GM19397 (cell line): ENCODE data around the gene ADA.
"Not testable (repeated sequence)": the region's sequence is repeated elsewhere in the genome, so short reads cannot be mapped to it uniquely, and the experiment has no call there.

Source experiments
- ATAC-seq: cut with Tn5 transposase; IDR thresholded peaks from one replicate; pipeline ENCODE4 v1.9.1; 2021; ENCODE audit warnings: mild to moderate bottlenecking, moderate library complexity; ENCODE audit not compliant: unreplicated experiment

Gene ADA

GRCh38 chr20:44678990-44679611, 27.6 kb upstream of the ADA start:
- ATAC-seq, result no peak

- no peak for ATAC-seq
Measured at GRCh38 chr20:44678242-44678641, 26.7 kb upstream of the ADA start.

GRCh38 chr20:44672318-44672902, 20.9 kb upstream of the ADA start:
- not testable (repeated sequence) for ATAC-seq

- not testable (repeated sequence) for ATAC-seq
Measured at GRCh38 chr20:44671541-44671940, 20.0 kb upstream of the ADA start.

- not testable (repeated sequence) for ATAC-seq
Measured at GRCh38 chr20:44670851-44671250, 19.4 kb upstream of the ADA start.

GRCh38 chr20:44666066-44666465, 14.6 kb upstream of the ADA start:
- no peak for ATAC-seq

- no peak for ATAC-seq
Measured at GRCh38 chr20:44664131-44664530, 12.6 kb upstream of the ADA start.

GRCh38 chr20:44662261-44662660, 10.8 kb upstream of the ADA start:
- no peak for ATAC-seq

- no peak for ATAC-seq
Measured at GRCh38 chr20:44660581-44660980, 9.1 kb upstream of the ADA start.

- no peak for ATAC-seq
Measured at GRCh38 chr20:44659931-44660330, 8.4 kb upstream of the ADA start.

- ATAC-seq, result no peak
Measured at GRCh38 chr20:44658810-44659209, 7.3 kb upstream of the ADA start.

- ATAC-seq, result no peak
Measured at GRCh38 chr20:44657875-44658274, 6.4 kb upstream of the ADA start.

- ATAC-seq, result no peak
Measured at GRCh38 chr20:44656448-44656847, 4.9 kb upstream of the ADA start.

GRCh38 chr20:44654210-44654609, 2.7 kb upstream of the ADA start:
- ATAC-seq, result not testable (repeated sequence)

- no peak for ATAC-seq
Measured at GRCh38 chr20:44653546-44653945, 2.0 kb upstream of the ADA start.

GRCh38 chr20:44651434-44651683, 140 bp downstream of the ADA start:
- no peak for ATAC-seq

- ATAC-seq, result peak; percentile 13
Measured at GRCh38 chr20:44650771-44651433, 597 bp downstream of the ADA start.

- no peak for ATAC-seq
Measured at GRCh38 chr20:44649976-44650375, 1.5 kb downstream of the ADA start.

- no peak for ATAC-seq
Measured at GRCh38 chr20:44649126-44649525, 2.4 kb downstream of the ADA start.

GRCh38 chr20:44648579-44648978, 2.9 kb downstream of the ADA start:
- ATAC-seq, result no peak

- ATAC-seq, result no peak
Measured at GRCh38 chr20:44648068-44648467, 3.4 kb downstream of the ADA start.

GRCh38 chr20:44646641-44647274, 4.7 kb downstream of the ADA start:
- peak; percentile 46 for ATAC-seq
